Thyroid gland (tissue), 4 donors: Measurements from ENCODE around the gene SMTN. TPM values are rescaled to one million over a fixed set of nuclear protein-coding genes. Genes with fewer than 3 reads are reported as not detected.
A peak's percentile ranks its signal among the peaks of the same experiment; 100 is the strongest.

Experiments used
- DNase-seq, 2 donors: peaks; one replicate each; pipeline ENCODE4 v3.0.0-alpha.2; 2019
- H3K27ac ChIP-seq, 3 donors: fragments of 200-600 bp; sonication (generic); 1 replicate in 2 of 3; 2 replicates in 1 of 3; pipeline ENCODE4 v1.5.1; 2016 to 2019; ENCODE audit warnings: mild to moderate bottlenecking in 1 of 3, moderate library complexity in 1 of 3
- H3K27me3 ChIP-seq: fragments of 200-600 bp; sonication (generic); one replicate; pipeline ENCODE4 v1.5.1; 2019
- H3K36me3 ChIP-seq, 2 donors: fragments of 200-600 bp; sonication (generic); one replicate each; pipeline ENCODE4 v1.5.1; 2016 to 2019
- H3K4me1 ChIP-seq, 2 donors: fragments of 200-600 bp; sonication (generic); one replicate each; pipeline ENCODE4 v1.5.1; 2017 to 2019
- H3K4me3 ChIP-seq, 3 donors: fragments of 200-600 bp; sonication (generic); replicated peaks in 1 of 3; 1 replicate in 2 of 3; 2 replicates in 1 of 3; pipeline ENCODE4 v1.5.1; 2016; ENCODE audit warnings: mild to moderate bottlenecking in 1 of 3
- H3K9me3 ChIP-seq: fragments of 200-600 bp; sonication (generic); one replicate; pipeline ENCODE4 v1.5.1; 2017
- CTCF ChIP-seq, 6 experiments: fragments of 200-600 bp in 3 of 6; fragments of 450-650 bp in 3 of 6; sonication (generic) in 3 of 6; IDR thresholded peaks; one replicate each; pipeline ENCODE4 v1.5.1; 2016 to 2019; ENCODE audit warnings: antibody characterized with exemption in 6 of 6, mild to moderate bottlenecking in 2 of 6, inconsistent platforms in 1 of 6, moderate library complexity in 1 of 6
- POLR2A ChIP-seq, 2 donors: fragments of 450-650 bp; IDR thresholded peaks; one replicate each; pipeline ENCODE4 v1.6.1; 2017; ENCODE audit warnings: antibody characterized with exemption in 2 of 2, mild to moderate bottlenecking in 2 of 2, moderate library complexity in 1 of 2
- WGBS, 2 donors: methylation state at CpG; one replicate each; pipeline ENCODE4 v1.1.5; 2017; 5-methylcytosine and 5-hydroxymethylcytosine counted together
- intact Hi-C: fragments of 100-400 bp; cut with DNase I; formaldehyde crosslinking; loops from one replicate; pipeline ENCODE4 v1.15.1; 2023
- total RNA-seq, 4 donors: library from RNA; depleted of rRNA; stranded (reverse); fragments of >200 nt; gene quantifications; one replicate each; pipeline ENCODE4 v1.2.3, GENCODE V29; 2016

The SMTN gene
- total RNA-seq, 4 donors from 2014 or later, result 46.2 to 60.3 (median 54.2) TPM

- 75 to 89% methylated on average over 3 of the region's 3 CpGs for WGBS, 2 donors
- Histone ChIP-seq H3K36me3 (no peaks in the 10 kb centered on the region), H3K4me1 (peaks cover 12 to 13% of the 10 kb centered on the region in 2 donors), H3K27me3 (no peaks in the 10 kb centered on the region), H3K4me3 (no peak overlapping the region), H3K9me3 (no peaks in the 10 kb centered on the region), H3K27ac (no peak overlapping the region)
- intact Hi-C loops, result loop anchor here (10.0 kb wide), 1 partner anchor 117 kb away; no protein-coding TSS in a partner anchor
- no peak for TF ChIP-seq CTCF (IDR thresholded peaks at IDR 0.05)
- TF ChIP-seq POLR2A (IDR thresholded peaks at IDR 0.05), result no peak
- peak in 1 of 2 donors; percentile 1 for DNase-seq
Measured at GRCh38 chr22:31118046-31118820, 37.1 kb downstream of the SMTN start.

DNA sequence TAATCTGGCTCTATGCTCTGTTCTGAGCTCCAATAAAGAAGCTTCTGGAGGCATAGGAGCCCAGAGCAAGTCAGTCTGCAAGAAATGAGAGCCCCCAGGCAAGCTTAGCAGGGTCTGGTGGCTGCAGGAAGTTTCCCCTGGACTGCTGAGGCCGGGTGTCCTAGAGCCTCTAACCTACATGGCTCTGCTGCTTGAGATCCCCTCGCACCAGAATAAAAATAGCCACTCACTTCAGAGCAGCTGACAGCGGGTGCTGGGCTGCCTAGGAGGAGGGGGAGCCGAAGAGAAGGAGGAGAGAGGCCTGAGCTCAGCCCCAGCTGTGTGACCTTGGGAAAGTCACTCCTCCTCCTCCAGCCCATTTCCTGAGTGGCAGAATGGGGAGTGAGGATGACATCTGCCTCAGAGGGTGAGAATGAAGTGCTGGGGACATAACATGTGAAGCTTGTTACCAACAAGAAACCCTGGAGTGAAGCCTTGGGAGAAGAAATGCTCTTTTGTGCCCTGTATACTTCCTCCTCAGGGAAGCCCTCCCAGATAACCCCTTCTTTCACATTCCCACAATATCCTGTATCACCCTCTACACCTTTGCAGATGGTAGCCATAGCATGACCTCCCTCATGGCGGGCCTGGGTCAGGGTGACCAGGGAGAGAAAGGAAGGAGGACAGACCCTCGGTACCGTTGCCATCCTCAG is 38.1 kb downstream of the SMTN start:
- Histone ChIP-seq H3K36me3 (no peaks in the 10 kb centered on the region), H3K4me3 (no peak overlapping the region), H3K9me3 (no peaks in the 10 kb centered on the region), H3K27me3 (no peaks in the 10 kb centered on the region), H3K4me1 (peaks cover 12 to 13% of the 10 kb centered on the region in 2 donors), H3K27ac (no peak overlapping the region)
- no peak for TF ChIP-seq CTCF (IDR thresholded peaks at IDR 0.05)
- TF ChIP-seq POLR2A (IDR thresholded peaks at IDR 0.05), result no peak
- peak in 1 of 2 donors; percentile 2 for DNase-seq
- intact Hi-C loops, result loop anchor here (10.0 kb wide), 1 partner anchor 116 kb away; no protein-coding TSS in a partner anchor
- 81 to 86% methylated on average over 7 of the region's 7 CpGs for WGBS, 2 donors

DNA sequence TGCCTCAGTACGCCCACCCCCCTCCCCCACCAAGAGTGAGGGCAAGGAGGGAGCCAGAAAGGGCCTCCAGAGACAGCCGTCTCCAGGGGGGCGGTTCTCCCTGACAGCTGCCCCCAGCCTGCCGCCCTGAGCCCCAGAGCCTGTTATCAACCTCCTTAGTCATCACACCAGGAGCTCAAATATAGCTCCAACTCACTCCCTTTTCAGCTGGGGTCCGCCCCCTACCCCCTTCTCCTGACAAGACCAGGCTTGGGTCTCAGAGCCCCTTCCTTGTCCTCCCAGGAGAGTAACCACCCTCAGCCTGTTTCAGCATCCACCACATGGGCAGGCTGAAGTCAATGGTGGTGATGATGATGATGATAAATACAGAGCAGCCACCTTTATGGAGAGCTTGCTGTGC is 39.1 kb downstream of the SMTN start:
- TF ChIP-seq POLR2A (IDR thresholded peaks at IDR 0.05) (no peak), CTCF (IDR thresholded peaks at IDR 0.05) (no peak)
- Histone ChIP-seq H3K27me3 (no peaks in the 10 kb centered on the region), H3K4me1 (peaks cover 21 to 22% of the 10 kb centered on the region in 2 donors), H3K36me3 (no peaks in the 10 kb centered on the region), H3K9me3 (no peaks in the 10 kb centered on the region), H3K27ac (no peak overlapping the region), H3K4me3 (no peak overlapping the region)
- peak in 1 of 2 donors; percentile 1 for DNase-seq
- 73 to 89% methylated on average over 1 to 2 of the region's 5 CpGs for WGBS, 2 donors
- intact Hi-C loops, result no loop called here

GRCh38 chr22:31120642-31121041 is 39.5 kb downstream of the SMTN start:
- H3K9me3 ChIP-seq, result no peaks in the 10 kb centered on the region
- H3K27me3 ChIP-seq, result no peaks in the 10 kb centered on the region
- WGBS, 2 donors, result 100% methylated on average over 1 of the region's 1 CpG
- TF ChIP-seq CTCF (IDR thresholded peaks at IDR 0.05) (no peak), POLR2A (IDR thresholded peaks at IDR 0.05) (no peak)
- DNase-seq, result no peak
- H3K4me1 ChIP-seq, result peaks cover 25 to 26% of the 10 kb centered on the region in 2 donors
- H3K27ac ChIP-seq, result no peak overlapping the region
- no peak overlapping the region for H3K4me3 ChIP-seq
- intact Hi-C loops, result no loop called here
- no peaks in the 10 kb centered on the region for H3K36me3 ChIP-seq

DNA sequence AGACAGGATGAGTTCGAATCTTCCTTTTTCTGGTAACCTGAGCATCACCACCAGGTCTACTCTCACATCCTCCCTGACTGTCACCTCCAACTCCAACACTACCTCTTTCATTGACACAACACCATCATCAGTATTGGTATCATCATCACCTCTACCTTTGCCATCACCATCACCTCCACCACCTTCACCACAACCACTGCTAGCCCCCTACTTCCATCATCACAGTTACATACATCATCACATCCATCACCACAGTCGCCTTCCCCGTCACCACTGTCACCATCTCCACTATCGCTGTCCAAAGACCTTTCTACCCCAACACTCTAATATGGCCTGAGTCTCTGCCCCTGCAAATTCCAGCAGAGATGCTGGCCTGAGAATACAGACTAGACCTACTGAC is 40.3 kb downstream of the SMTN start:
- H3K27ac ChIP-seq, result peak overlapping the region; percentile 93 to 99 (median 94)
- intact Hi-C loops, result no loop called here
- DNase-seq, result no peak
- TF ChIP-seq POLR2A (IDR thresholded peaks at IDR 0.05) (no peak), CTCF (IDR thresholded peaks at IDR 0.05) (no peak)
- no peaks in the 10 kb centered on the region for H3K9me3 ChIP-seq
- no peaks in the 10 kb centered on the region for H3K36me3 ChIP-seq
- H3K4me1 ChIP-seq, result peaks cover 32 to 34% of the 10 kb centered on the region in 2 donors
- WGBS, 2 donors, result 95 to 96% methylated on average over 4 of the region's 4 CpGs
- H3K27me3 ChIP-seq, result no peaks in the 10 kb centered on the region
- no peak overlapping the region for H3K4me3 ChIP-seq
